ENCODE results near the gene ZBTB6. TPM values are rescaled to one million over a fixed set of nuclear protein-coding genes. Genes with fewer than 3 reads are reported as not detected.

The ZBTB6 gene
- total and polyA plus RNA-seq, 9 of the 15 experiments (the other 6 are each of a cell fraction or from before 2014, with no cell fraction given): 1.4 to 7.2 (median 5.3) TPM

- TF ChIP-seq, protein P1, sequence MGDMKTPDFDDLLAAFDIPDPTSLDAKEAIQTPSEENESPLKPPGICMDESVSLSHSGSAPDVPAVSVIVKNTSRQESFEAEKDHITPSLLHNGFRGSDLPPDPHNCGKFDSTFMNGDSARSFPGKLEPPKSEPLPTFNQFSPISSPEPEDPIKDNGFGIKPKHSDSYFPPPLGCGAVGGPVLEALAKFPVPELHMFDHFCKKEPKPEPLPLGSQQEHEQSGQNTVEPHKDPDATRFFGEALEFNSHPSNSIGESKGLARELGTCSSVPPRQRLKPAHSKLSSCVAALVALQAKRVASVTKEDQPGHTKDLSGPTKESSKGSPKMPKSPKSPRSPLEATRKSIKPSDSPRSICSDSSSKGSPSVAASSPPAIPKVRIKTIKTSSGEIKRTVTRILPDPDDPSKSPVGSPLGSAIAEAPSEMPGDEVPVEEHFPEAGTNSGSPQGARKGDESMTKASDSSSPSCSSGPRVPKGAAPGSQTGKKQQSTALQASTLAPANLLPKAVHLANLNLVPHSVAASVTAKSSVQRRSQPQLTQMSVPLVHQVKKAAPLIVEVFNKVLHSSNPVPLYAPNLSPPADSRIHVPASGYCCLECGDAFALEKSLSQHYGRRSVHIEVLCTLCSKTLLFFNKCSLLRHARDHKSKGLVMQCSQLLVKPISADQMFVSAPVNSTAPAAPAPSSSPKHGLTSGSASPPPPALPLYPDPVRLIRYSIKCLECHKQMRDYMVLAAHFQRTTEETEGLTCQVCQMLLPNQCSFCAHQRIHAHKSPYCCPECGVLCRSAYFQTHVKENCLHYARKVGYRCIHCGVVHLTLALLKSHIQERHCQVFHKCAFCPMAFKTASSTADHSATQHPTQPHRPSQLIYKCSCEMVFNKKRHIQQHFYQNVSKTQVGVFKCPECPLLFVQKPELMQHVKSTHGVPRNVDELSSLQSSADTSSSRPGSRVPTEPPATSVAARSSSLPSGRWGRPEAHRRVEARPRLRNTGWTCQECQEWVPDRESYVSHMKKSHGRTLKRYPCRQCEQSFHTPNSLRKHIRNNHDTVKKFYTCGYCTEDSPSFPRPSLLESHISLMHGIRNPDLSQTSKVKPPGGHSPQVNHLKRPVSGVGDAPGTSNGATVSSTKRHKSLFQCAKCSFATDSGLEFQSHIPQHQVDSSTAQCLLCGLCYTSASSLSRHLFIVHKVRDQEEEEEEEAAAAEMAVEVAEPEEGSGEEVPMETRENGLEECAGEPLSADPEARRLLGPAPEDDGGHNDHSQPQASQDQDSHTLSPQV (IDR thresholded peaks at IDR 0.05): peak; percentile 49; the same call in 1 of the 2 replicates
- TF ChIP-seq ZNF133 (CRISPR knock-in tag; IDR thresholded peaks at IDR 0.05) (no peak), RBBP5 (IDR thresholded peaks at IDR 0.05; ENCODE audit: borderline replicate concordance, insufficient read depth, low read length, poor library complexity, severe bottlenecking) (peak; percentile 84), GATA2 (CRISPR knock-in tag; IDR thresholded peaks at IDR 0.05) (no peak), TAF7 (tag; IDR thresholded peaks at IDR 0.05) (0 out of 2 replicates have a peak, but pooled peaks have one; percentile 5), ETV1 (tag; conservative IDR thresholded peaks at IDR 0.05; ENCODE audit: low read depth) (peak; percentile 84), RFX7 (CRISPR knock-in tag; IDR thresholded peaks at IDR 0.05) (no peak), HDAC3 (IDR thresholded peaks at IDR 0.05; ENCODE audit: borderline replicate concordance, partially characterized antibody) (peak; percentile 29), TAF9B (IDR thresholded peaks at IDR 0.05; ENCODE audit: partially characterized antibody) (peak; percentile 67), MYC (IDR thresholded peaks at IDR 0.05; ENCODE audit: low read depth, low read length) (peak; percentile 37), MYC (CRISPR knock-in tag; IDR thresholded peaks at IDR 0.05; ENCODE audit: borderline replicate concordance, low read depth) (no peak), TRIM24 (IDR thresholded peaks at IDR 0.05) (peak in 1 of 2 experiments; percentile 53; a peak in 2 of 4 replicates), ZNF699 (CRISPR knock-in tag; IDR thresholded peaks at IDR 0.05; ENCODE audit: insufficient replicate concordance) (no peak), POLR2H (tag; IDR thresholded peaks at IDR 0.05; ENCODE audit: low read depth) (peak; percentile 88)
These were observed at the start of gene ZBTB6 (continued) for GRCh38 chr9:122912964-122913673.
